NCI-H146 treated with DMSO at 0.1 percent for 48 hours (cell line): ENCODE data around the gene ARSA.
"Not testable (repeated sequence)": the region's sequence is repeated elsewhere in the genome, so short reads cannot be mapped to it uniquely, and the experiment has no call there.

Source experiments
- DNase-seq: peaks from one replicate; lab custom pipeline; 2025; ENCODE audit not compliant: unreplicated experiment; lab: John Stamatoyannopoulos, UW

Gene ARSA

GRCh38 chr22:50656122-50657070 lies 28.4 kb upstream of the ARSA start:
- DNase-seq, result no peak

- DNase-seq, result not testable (repeated sequence)
Measured at GRCh38 chr22:50654664-50655063, 26.7 kb upstream of the ARSA start.

GRCh38 chr22:50653256-50653655 lies 25.3 kb upstream of the ARSA start:
- DNase-seq, result no peak

- not testable (repeated sequence) for DNase-seq
Measured at GRCh38 chr22:50643821-50644101, 15.8 kb upstream of the ARSA start.

- not testable (repeated sequence) for DNase-seq
Measured at GRCh38 chr22:50643021-50643820, 15.3 kb upstream of the ARSA start.

GRCh38 chr22:50641696-50642607 lies 14.0 kb upstream of the ARSA start:
- no peak for DNase-seq

- no peak for DNase-seq
Measured at GRCh38 chr22:50640857-50641647, 13.1 kb upstream of the ARSA start.

GRCh38 chr22:50640296-50640695 lies 12.3 kb upstream of the ARSA start:
- not testable (repeated sequence) for DNase-seq

- DNase-seq, result no peak
Measured at GRCh38 chr22:50635591-50635990, 7.6 kb upstream of the ARSA start.

GRCh38 chr22:50633771-50634170 lies 5.8 kb upstream of the ARSA start:
- DNase-seq, result no peak

- DNase-seq, result no peak
Measured at GRCh38 chr22:50633086-50633485, 5.1 kb upstream of the ARSA start.

- DNase-seq, result no peak
Measured at GRCh38 chr22:50630376-50630775, 2.4 kb upstream of the ARSA start.

GRCh38 chr22:50628543-50629134 lies 687 bp upstream of the ARSA start:
- DNase-seq, result no peak

GRCh38 chr22:50626850-50627641 lies 906 bp downstream of the ARSA start:
- no peak for DNase-seq

- DNase-seq, result no peak
Measured at GRCh38 chr22:50626314-50626849, 1.6 kb downstream of the ARSA start.

- no peak for DNase-seq
Measured at GRCh38 chr22:50625568-50626313, 2.2 kb downstream of the ARSA start.

GRCh38 chr22:50625131-50625567 lies 2.8 kb downstream of the ARSA start:
- DNase-seq, result no peak
